Measurements from ENCODE around the gene LRRC3C. TPM values are rescaled to one million over a fixed set of nuclear protein-coding genes. Genes with fewer than 3 reads are reported as not detected.

Gene LRRC3C
- total and polyA plus RNA-seq, 3 donors from 2014 or later = 0.47 to 0.78 TPM; not detected in 1

DNA sequence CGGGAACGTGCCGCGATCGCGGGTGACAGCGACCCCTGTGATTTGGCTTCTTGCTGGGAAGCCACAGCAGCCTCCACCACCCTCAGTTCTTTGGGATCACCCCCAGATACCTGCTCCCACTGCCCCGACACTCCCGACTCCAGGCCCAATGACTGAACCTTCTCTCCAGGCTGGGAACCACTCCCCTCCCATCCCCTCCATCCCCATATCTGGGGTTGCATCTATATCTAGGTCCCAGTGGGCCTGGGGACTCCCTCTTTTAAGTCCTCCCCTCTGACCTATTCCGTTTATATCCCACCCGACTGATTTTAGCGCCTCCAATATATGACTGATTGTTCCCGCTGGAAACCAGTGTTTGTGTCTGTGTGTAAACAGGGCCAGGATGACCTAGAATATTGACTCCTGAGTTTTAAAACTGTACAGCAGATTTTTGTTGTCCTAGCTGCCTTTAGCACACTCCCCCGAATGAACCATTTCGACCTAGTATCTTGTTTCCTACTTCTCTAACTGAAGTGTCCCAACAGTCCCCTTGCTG lies 53.7 kb downstream of the LRRC3C start:
- peaks cover 16% of the 10 kb centered on the region for H3K4me1 ChIP-seq
- peak overlapping the region; percentile 75 to 91 for H3K27ac ChIP-seq
- TF ChIP-seq CTCF (IDR thresholded peaks at IDR 0.05) = no peak
- no peak for TF ChIP-seq POLR2A (IDR thresholded peaks at IDR 0.05)
- DNase-seq = no peak
- no peaks in the 10 kb centered on the region for H3K36me3 ChIP-seq (ENCODE audit: low read depth, missing control alignments)
- 0% methylated on average over 15 of the region's 15 CpGs for WGBS, 2 donors
- no peaks in the 10 kb centered on the region for H3K9me3 ChIP-seq
- no peaks in the 10 kb centered on the region for H3K27me3 ChIP-seq
- H3K4me3 ChIP-seq = peak overlapping the region; percentile 86 to 100
- intact Hi-C loops (cut with DNase I; ENCODE audit: low total_unique reads) = no loop called here

DNA sequence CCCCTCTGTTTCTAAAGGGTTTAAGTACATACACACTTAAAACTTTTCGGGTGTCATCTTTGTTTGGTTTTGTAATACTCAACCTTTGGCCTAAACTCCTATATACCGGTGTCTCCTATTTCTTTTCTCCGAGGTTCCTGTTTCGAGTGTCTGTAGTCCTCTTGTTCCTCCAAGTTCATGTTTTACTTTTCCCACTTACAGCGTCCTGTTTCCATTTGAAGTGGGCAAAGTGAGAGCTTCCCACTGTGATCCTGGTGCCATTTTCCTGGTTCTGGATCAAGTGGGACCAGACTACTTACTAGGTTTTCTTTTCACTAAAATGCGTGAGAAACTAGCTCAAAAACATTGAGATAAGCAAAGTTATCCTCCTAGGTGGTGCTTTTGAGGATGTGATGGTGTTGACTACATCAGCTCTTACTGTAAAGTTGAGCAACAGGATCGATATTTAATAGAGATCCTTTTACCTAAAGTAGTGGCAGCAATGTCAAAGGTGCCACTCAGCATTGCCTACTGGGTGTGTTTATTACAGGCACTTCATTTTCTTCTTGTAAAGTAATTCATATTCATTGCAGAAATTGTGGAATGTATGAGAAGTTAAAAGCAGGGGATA lies 54.3 kb downstream of the LRRC3C start:
- H3K27me3 ChIP-seq = no peaks in the 10 kb centered on the region
- intact Hi-C loops (cut with DNase I; ENCODE audit: low total_unique reads) = no loop called here
- no peaks in the 10 kb centered on the region for H3K9me3 ChIP-seq
- peaks cover 16% of the 10 kb centered on the region for H3K4me1 ChIP-seq
- TF ChIP-seq POLR2A (IDR thresholded peaks at IDR 0.05) = no peak
- TF ChIP-seq CTCF (IDR thresholded peaks at IDR 0.05) = no peak
- peak overlapping the region in 1 of 2 donors; percentile 91 for H3K27ac ChIP-seq
- peak overlapping the region; percentile 86 to 100 for H3K4me3 ChIP-seq
- no peak for DNase-seq
- 18 to 19% methylated on average over 7 of the region's 7 CpGs for WGBS, 2 donors
- peaks cover 3% of the 10 kb centered on the region for H3K36me3 ChIP-seq (ENCODE audit: low read depth, missing control alignments)

- intact Hi-C loops (cut with DNase I; ENCODE audit: low total_unique reads) = no loop called here
These were observed 60.8 kb downstream of the LRRC3C start for GRCh38 chr17:39988206-39988810.

DNA sequence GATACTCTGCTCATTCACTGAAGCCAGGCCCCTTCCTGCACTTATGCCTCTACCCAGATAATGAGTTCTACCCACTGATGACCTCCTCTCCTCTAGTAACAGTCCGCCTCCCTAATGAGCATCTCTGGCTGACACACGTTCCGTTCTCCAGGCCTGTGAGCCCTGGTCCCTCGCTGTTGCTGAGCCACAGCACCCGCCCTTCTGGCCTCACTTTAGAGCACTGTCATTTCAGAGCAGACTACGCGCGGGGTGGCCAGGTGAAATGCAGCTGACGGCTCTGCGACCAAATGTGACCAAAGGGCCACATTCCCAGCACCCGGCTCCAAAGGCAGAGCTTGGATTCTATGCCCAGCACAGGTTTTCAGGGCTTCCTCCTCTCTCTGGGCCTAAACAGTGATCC lies 66.9 kb downstream of the LRRC3C start:
- TF ChIP-seq POLR2A (IDR thresholded peaks at IDR 0.05) (no peak), CTCF (IDR thresholded peaks at IDR 0.05) (no peak)
- WGBS, 2 donors = 84 to 91% methylated on average over 11 of the region's 11 CpGs
- H3K36me3 ChIP-seq (ENCODE audit: low read depth, missing control alignments) = no peaks in the 10 kb centered on the region
- DNase-seq = no peak
- H3K27ac ChIP-seq = no peak overlapping the region
- no peaks in the 10 kb centered on the region for H3K9me3 ChIP-seq
- no peaks in the 10 kb centered on the region for H3K27me3 ChIP-seq
- no peaks in the 10 kb centered on the region for H3K4me1 ChIP-seq
- intact Hi-C loops (cut with DNase I; ENCODE audit: low total_unique reads) = no loop called here
- no peak overlapping the region for H3K4me3 ChIP-seq

More at GRCh38 chr17:39988206-39988810, 60.8 kb downstream of the LRRC3C start:
- 93 to 94% methylated on average over 11 of the region's 11 CpGs for WGBS, 2 donors
- DNase-seq = no peak
- no peaks in the 10 kb centered on the region for H3K4me1 ChIP-seq
- peaks cover 5% of the 10 kb centered on the region for H3K36me3 ChIP-seq (ENCODE audit: low read depth, missing control alignments)
- H3K27ac ChIP-seq = no peak overlapping the region
- H3K27me3 ChIP-seq = no peaks in the 10 kb centered on the region
- no peaks in the 10 kb centered on the region for H3K9me3 ChIP-seq
- no peak overlapping the region for H3K4me3 ChIP-seq
- no peak for TF ChIP-seq POLR2A (IDR thresholded peaks at IDR 0.05)
- TF ChIP-seq CTCF (IDR thresholded peaks at IDR 0.05) = no peak

Other genes starting within 250 kb of the LRRC3C start
- 10 to 100 TPM; 28.6 to 37.4 TPM for gene PGAP3, start 239.7 kb upstream of the LRRC3C start, total RNA-seq
- 21.1 TPM for gene PGAP3, start 239.7 kb upstream of the LRRC3C start, polyA plus RNA-seq (ENCODE audit: insufficient read depth, low read depth, low replicate concordance)
- 10 to 100 TPM; 32.1 to 40.0 TPM for gene ERBB2, start 227.7 kb upstream of the LRRC3C start, total RNA-seq
- 32.1 TPM for gene ERBB2, start 227.7 kb upstream of the LRRC3C start, polyA plus RNA-seq (ENCODE audit: insufficient read depth, low read depth, low replicate concordance)
- 10 to 100 TPM; 47.9 to 53.1 TPM for gene MIEN1, start 197.2 kb upstream of the LRRC3C start, total RNA-seq
- gene MIEN1, start 197.2 kb upstream of the LRRC3C start, polyA plus RNA-seq (ENCODE audit: insufficient read depth, low read depth, low replicate concordance) = 89.1 TPM
- 1 to 10 TPM; 2.1 to 2.9 TPM for gene GRB7, start 189.8 kb upstream of the LRRC3C start, total RNA-seq
- gene GRB7, start 189.8 kb upstream of the LRRC3C start, polyA plus RNA-seq (ENCODE audit: insufficient read depth, low read depth, low replicate concordance) = 3.7 TPM
- 1 to 10 TPM; 1.9 to 3.8 TPM for gene IKZF3, start 63.4 kb upstream of the LRRC3C start, total RNA-seq
- gene IKZF3, start 63.4 kb upstream of the LRRC3C start, polyA plus RNA-seq (ENCODE audit: insufficient read depth, low read depth, low replicate concordance) = 3.4 TPM
- gene ZPBP2, start 59.5 kb upstream of the LRRC3C start, total RNA-seq = 10 to 100 TPM; 45.1 to 63.1 TPM
- 224 TPM for gene ZPBP2, start 59.5 kb upstream of the LRRC3C start, polyA plus RNA-seq (ENCODE audit: insufficient read depth, low read depth, low replicate concordance)
- gene GSDMB, start 9.1 kb upstream of the LRRC3C start, total RNA-seq = 10 to 100 TPM; 14.2 to 21.7 TPM
- gene GSDMB, start 9.1 kb upstream of the LRRC3C start, polyA plus RNA-seq (ENCODE audit: insufficient read depth, low read depth, low replicate concordance) = 7.8 TPM
- gene ORMDL3, start 131 bp upstream of the LRRC3C start, total RNA-seq = 10 to 100 TPM; 79.0 to 99.7 TPM
- 77.6 TPM for gene ORMDL3, start 131 bp upstream of the LRRC3C start, polyA plus RNA-seq (ENCODE audit: insufficient read depth, low read depth, low replicate concordance)
- gene GSDMA, start 35.3 kb downstream of the LRRC3C start, total RNA-seq = under 1 TPM in 1 of 2 donors, not detected in 1; 0.37 TPM
- 0.34 TPM for gene GSDMA, start 35.3 kb downstream of the LRRC3C start, polyA plus RNA-seq (ENCODE audit: insufficient read depth, low read depth, low replicate concordance)
- 100 to 1,000 TPM; 112 to 129 TPM for gene PSMD3, start 53.1 kb downstream of the LRRC3C start, total RNA-seq
- gene PSMD3, start 53.1 kb downstream of the LRRC3C start, polyA plus RNA-seq (ENCODE audit: insufficient read depth, low read depth, low replicate concordance) = 128 TPM
- 1 to 10 TPM; 2.4 to 3.6 TPM for gene CSF3, start 87.7 kb downstream of the LRRC3C start, total RNA-seq
- gene CSF3, start 87.7 kb downstream of the LRRC3C start, polyA plus RNA-seq (ENCODE audit: insufficient read depth, low read depth, low replicate concordance) = 0.80 TPM
- 100 to 1,000 TPM; 151 to 172 TPM for gene MED24, start 126.7 kb downstream of the LRRC3C start, total RNA-seq
- gene MED24, start 126.7 kb downstream of the LRRC3C start, polyA plus RNA-seq (ENCODE audit: insufficient read depth, low read depth, low replicate concordance) = 127 TPM
- gene THRA, start 135.2 kb downstream of the LRRC3C start, total RNA-seq = 10 to 100 TPM; 44.9 to 51.7 TPM
- gene THRA, start 135.2 kb downstream of the LRRC3C start, polyA plus RNA-seq (ENCODE audit: insufficient read depth, low read depth, low replicate concordance) = 41.2 TPM
- gene NR1D1, start 172.9 kb downstream of the LRRC3C start, total RNA-seq = 10 to 100 TPM; 14.4 to 23.6 TPM
- 9.8 TPM for gene NR1D1, start 172.9 kb downstream of the LRRC3C start, polyA plus RNA-seq (ENCODE audit: insufficient read depth, low read depth, low replicate concordance)
- 100 to 1,000 TPM; 129 to 161 TPM for gene MSL1, start 194.2 kb downstream of the LRRC3C start, total RNA-seq
- gene MSL1, start 194.2 kb downstream of the LRRC3C start, polyA plus RNA-seq (ENCODE audit: insufficient read depth, low read depth, low replicate concordance) = 157 TPM
- 100 to 1,000 TPM; 123 to 132 TPM for gene CASC3, start 212.8 kb downstream of the LRRC3C start, total RNA-seq
- gene CASC3, start 212.8 kb downstream of the LRRC3C start, polyA plus RNA-seq (ENCODE audit: insufficient read depth, low read depth, low replicate concordance) = 143 TPM
- gene RAPGEFL1, start 249.7 kb downstream of the LRRC3C start, total RNA-seq = 10 to 100 TPM; 22.3 to 23.9 TPM
- gene RAPGEFL1, start 249.7 kb downstream of the LRRC3C start, polyA plus RNA-seq (ENCODE audit: insufficient read depth, low read depth, low replicate concordance) = 13.6 TPM